ENCODE measurements around the gene HTR4. TPM values are rescaled to one million over a fixed set of nuclear protein-coding genes. Genes with fewer than 3 reads are reported as not detected.

The HTR4 gene
- total and polyA plus RNA-seq, 2 of the 4 experiments (the other 2 are of a cell fraction), result not detected

DNA sequence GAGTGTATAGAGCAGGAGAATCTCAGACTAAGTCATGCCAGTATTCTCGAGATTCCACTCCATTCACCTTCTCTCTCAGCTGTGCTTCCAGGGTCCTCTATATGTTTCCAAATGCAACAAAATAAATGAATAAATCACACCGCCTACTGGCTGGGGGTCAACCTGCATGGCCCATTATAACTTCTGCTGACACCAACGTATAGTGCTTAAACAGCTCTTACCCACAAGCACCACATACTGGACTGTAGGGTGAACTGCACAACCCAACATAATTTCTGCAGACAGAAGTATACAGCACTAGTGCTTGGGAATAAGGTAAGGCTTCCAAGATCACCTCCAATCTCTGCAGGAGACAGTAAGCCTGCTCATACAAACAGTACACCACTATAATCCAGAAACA is 33.1 kb upstream of the HTR4 start:
- H3K27ac ChIP-seq (ENCODE audit: insufficient read depth, low read length), result no peak overlapping the region
- DNase-seq, result peak; percentile 13
- WGBS, 2 experiments (ENCODE audit: extremely low coverage in 2 of 2, insufficient read length in 1 of 2), result no CpG with 5 or more reads among the region's 3 CpGs

More for the DNA sequence above, 33.1 kb upstream of the HTR4 start:
- no peaks in the 10 kb centered on the region for H4K20me1 ChIP-seq (ENCODE audit: insufficient read depth, low read length)
- no peak overlapping the region for H2BK5ac ChIP-seq (ENCODE audit: low read depth, low read length, poor library complexity, severe bottlenecking)
- H3K56ac ChIP-seq (ENCODE audit: extremely low read depth, insufficient read depth, low read length), result no peak overlapping the region
- dilution Hi-C loops (cut with HindIII; ENCODE audit: low sequenced_read_pairs, unreplicated experiment) (no loop called here), intact Hi-C loops (cut with micrococcal nuclease) (no loop called here), in situ Hi-C loops (cut with MboI; ENCODE audit: low sequenced_read_pairs) (no loop called here)
- H4K8ac ChIP-seq (ENCODE audit: low read depth in 2 of 2, low read length in 2 of 2), result no peak overlapping the region
- no peak for TF ChIP-seq MAFK (IDR thresholded peaks at IDR 0.05; ENCODE audit: low read depth, low read length)
- TF ChIP-seq, protein P1, sequence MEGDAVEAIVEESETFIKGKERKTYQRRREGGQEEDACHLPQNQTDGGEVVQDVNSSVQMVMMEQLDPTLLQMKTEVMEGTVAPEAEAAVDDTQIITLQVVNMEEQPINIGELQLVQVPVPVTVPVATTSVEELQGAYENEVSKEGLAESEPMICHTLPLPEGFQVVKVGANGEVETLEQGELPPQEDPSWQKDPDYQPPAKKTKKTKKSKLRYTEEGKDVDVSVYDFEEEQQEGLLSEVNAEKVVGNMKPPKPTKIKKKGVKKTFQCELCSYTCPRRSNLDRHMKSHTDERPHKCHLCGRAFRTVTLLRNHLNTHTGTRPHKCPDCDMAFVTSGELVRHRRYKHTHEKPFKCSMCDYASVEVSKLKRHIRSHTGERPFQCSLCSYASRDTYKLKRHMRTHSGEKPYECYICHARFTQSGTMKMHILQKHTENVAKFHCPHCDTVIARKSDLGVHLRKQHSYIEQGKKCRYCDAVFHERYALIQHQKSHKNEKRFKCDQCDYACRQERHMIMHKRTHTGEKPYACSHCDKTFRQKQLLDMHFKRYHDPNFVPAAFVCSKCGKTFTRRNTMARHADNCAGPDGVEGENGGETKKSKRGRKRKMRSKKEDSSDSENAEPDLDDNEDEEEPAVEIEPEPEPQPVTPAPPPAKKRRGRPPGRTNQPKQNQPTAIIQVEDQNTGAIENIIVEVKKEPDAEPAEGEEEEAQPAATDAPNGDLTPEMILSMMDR (conservative IDR thresholded peaks at IDR 0.05; ENCODE audit: low read depth, low read length), result peak; percentile 30; the same call in 1 of the 2 replicates
- no peak overlapping the region for H4K91ac ChIP-seq (ENCODE audit: insufficient read depth, low read depth, low read length)
- no peaks in the 10 kb centered on the region for H3K9me1 ChIP-seq (ENCODE audit: insufficient read depth, low read length)
- no peak overlapping the region for H3K23ac ChIP-seq (ENCODE audit: low read depth, low read length)
- H3K4ac ChIP-seq (ENCODE audit: low read depth, low read length), result no peak overlapping the region
- no peak overlapping the region for H3K9ac ChIP-seq (ENCODE audit: low read depth, low read length)
- no peaks in the 10 kb centered on the region for H3K9me3 ChIP-seq (ENCODE audit: control insufficient read depth, insufficient read depth, low read length)
- CTCF ChIA-PET, result interaction anchor here (0.8 kb wide), 2 partner anchors 10 to 94 kb away, joined by 3 to 5 read pairs; no protein-coding TSS in a partner anchor
- H2BK15ac ChIP-seq (ENCODE audit: low read depth, low read length), result no peak overlapping the region
- peak; percentile 80 for ATAC-seq (ENCODE audit: low read depth)
- no peaks in the 10 kb centered on the region for H3K79me1 ChIP-seq (ENCODE audit: low read depth in 1 of 2, low read length in 2 of 2)
- H2AFZ ChIP-seq (replicated peaks; ENCODE audit: low read length, poor library complexity), result no peak overlapping the region
- H2BK20ac ChIP-seq (ENCODE audit: low read depth, low read length), result no peak overlapping the region
- no peak overlapping the region for H3K18ac ChIP-seq (ENCODE audit: low read depth, low read length)
- H2BK120ac ChIP-seq (ENCODE audit: low read depth, low read length), result no peak overlapping the region
- H3K27me3 ChIP-seq (ENCODE audit: control insufficient read depth, insufficient read depth, low read length), result peaks cover 1% of the 10 kb centered on the region; the same call in 1 of the 2 replicates
- BruUV-seq (replicated peaks), result no TSS peak
- no peak overlapping the region for H2AK5ac ChIP-seq (ENCODE audit: low read depth, low read length)
- no peaks in the 10 kb centered on the region for H3K36me3 ChIP-seq (ENCODE audit: control insufficient read depth, insufficient read depth, low read length)
- H3K4me1 ChIP-seq (ENCODE audit: control insufficient read depth, insufficient read depth, low read length), result no peaks in the 10 kb centered on the region
- no peak overlapping the region for H2AK9ac ChIP-seq (replicated peaks; ENCODE audit: low read depth, low read length, poor library complexity)
- H3K14ac ChIP-seq (replicated peaks; ENCODE audit: low read depth, low read length), result no peak overlapping the region
- POLR2A ChIA-PET (ENCODE audit: unreplicated experiment), result no interaction called here
- no peak overlapping the region for H3K4me3 ChIP-seq (ENCODE audit: insufficient read depth, low read depth, low read length)
- no peak overlapping the region for H4K5ac ChIP-seq (ENCODE audit: low read depth, low read length)
- H3K4me2 ChIP-seq (ENCODE audit: low read depth, low read length), result no peak overlapping the region

Data from IMR-90 (cell line).